SW480 (cell line): Measurements from ENCODE around the gene PLCB4.
"Not testable (repeated sequence)": the region's sequence is repeated elsewhere in the genome, so short reads cannot be mapped to it uniquely, and the experiment has no call there.

ENCODE experiments used
- DNase-seq: peaks from one replicate; pipeline ENCODE4 v3.0.0-alpha.2; 2016; ENCODE audit warnings: low spot score

The PLCB4 gene

DNA sequence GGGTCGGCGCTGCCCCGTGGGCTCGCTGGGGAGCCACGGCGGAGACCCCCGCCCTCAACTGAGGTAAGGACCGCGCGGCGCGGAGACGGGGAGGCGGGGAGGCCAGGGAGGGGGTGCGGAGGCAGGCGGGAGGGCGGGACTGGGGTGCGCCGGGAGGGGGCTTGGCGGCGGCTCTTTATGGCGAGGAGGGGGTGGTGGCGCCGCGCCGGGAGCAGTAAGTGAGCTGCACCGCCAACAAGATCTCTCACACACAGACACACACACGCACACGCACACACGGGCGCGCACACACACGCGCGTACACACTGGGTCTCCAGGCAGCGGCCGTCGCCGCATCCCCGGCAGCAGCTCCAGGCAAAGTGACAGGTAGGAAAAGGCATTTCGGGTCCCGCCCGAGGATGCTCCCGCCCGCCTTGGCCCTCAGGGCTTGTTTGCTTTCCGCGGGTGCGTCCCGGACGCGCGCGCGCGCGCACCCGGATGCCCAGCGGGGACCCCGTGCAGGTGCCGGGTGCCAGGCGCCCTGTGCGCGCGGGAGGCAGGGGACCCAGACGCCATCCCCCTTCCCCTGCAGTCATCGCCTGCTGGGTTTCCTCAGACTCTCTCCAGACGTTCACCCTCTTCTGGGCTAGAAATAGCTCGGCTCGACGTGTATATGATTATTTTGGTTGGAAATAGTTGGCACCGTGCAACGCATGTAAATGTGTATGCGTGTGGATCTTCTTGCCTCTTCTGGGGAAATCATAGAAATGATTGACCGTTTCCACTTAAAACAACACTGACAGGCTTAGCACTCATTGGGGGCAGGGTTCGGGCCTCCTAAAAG, at the start of gene PLCB4:
Gene PLCB4 (plus strand): TSS at position 247 of the 823 bp plus-strand sequence. CDS start 238,728 bp downstream, outside the sequence.
- DNase-seq: peak; percentile 79

DNA sequence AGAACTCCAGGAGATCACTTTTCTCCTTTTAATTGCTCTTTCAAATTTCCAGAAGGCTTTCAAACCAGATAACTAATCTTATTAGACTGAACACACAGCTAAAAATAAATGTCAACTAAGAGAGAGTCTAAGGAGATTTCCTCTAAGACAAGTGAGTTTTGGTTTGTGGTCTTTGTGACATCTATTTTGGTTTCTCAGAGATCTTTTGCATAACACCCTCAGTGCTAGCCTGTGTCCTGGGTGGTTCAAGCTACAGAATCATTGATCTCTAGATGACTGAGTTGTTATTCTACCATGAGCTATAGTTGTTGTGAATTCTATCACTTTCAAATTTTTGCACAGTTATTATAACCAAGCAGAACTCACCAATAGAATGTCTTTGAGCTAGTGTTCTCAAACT, 49.1 kb upstream of the PLCB4 start:
- DNase-seq: no peak

DNA sequence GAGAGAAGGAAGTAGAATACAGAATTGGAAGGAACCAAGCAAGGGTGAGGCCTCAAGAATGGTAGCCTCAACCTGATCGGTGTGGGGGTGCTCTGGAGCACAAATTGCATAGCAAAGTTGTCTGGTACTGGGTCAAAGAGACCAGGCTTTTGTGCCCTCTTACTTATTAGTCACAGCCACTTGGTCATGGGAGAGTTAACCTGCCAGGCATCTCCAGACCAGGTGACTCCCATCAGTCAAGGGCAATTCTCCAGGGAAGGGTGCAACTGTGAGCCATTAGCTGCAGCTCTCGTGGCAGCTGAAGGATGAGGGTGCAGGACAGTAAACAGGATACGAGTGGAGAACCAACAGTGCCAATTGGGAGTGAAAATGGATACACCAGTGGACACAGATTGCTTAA, 47.7 kb upstream of the PLCB4 start:
- DNase-seq: no peak

DNA sequence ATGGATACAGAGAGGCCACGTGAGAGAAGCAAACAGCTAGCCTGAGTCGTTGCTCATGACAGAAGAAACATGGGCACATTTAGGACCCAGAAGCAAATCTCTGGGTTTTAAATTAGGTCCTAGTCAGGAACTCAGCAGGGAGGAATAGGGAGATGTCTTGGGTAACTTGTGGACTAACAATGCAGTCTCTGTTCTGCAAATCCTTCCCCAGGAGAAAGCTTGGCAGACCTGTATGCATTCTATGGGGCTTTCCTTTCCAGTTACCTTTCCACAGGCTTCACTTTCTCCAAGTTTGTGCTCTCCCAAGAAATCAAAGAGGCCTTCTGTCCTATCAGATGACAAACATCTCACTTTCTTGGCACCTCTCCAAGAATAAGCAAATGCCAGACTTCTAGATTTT, 47.2 kb upstream of the PLCB4 start:
- DNase-seq: no peak

DNA sequence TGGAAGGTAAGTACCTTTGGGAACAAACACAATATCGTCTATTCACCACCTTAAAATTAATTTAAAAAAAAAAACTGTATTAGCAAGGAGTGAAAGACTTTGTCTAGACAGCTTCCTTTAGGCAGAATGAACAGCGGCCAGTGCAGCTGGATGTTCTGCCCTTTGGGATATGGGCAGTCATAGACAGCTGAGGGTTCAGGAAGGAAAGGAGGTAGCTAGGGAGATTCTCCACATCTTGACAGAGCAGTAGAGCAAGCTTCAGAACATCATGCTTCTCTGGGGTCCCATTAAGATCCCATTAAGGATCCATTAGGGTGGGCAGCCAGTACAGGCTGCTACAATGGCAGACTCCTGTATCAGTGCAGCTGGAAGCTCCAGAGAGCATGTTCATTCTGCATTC, 46.5 kb upstream of the PLCB4 start:
- no peak for DNase-seq

DNA sequence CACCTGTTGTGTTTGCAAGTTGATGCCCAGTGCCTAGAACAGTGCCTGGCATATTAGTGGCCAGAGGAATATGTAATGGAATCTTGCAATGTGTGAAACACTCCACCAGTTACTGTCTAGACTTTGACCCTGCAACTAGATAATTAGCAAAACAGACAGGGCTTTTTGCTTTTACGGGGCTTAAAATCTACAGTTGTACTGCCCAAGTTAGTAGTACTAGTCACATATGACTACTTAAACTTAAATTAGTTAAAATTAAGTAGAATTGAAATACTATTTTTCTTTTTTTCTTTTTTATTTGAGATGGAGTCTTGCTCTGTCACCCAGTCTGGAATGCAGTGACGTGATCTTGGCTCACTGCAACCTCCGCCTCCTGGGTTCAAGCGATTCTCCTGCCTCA, 44.3 kb upstream of the PLCB4 start:
- no peak for DNase-seq

DNA sequence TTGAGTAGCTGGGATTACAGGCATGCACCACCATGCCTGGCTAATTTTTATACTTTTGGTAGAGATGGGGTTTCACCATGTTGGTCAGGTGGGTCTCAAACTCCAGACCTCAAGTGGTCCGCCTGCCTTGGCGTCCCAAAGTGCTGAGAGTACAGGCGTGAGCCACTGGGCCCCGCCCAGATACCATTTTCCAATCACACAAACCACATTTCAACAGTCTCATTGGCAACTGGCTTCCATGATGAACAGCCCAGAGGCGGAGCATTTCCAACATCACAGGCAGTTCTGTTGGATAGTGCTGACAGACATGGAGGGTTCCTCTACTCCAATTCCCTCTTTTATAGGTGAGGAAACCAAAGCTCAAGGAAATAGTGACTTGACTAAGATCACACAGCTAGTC, 43.9 kb upstream of the PLCB4 start:
- DNase-seq: no peak

DNA sequence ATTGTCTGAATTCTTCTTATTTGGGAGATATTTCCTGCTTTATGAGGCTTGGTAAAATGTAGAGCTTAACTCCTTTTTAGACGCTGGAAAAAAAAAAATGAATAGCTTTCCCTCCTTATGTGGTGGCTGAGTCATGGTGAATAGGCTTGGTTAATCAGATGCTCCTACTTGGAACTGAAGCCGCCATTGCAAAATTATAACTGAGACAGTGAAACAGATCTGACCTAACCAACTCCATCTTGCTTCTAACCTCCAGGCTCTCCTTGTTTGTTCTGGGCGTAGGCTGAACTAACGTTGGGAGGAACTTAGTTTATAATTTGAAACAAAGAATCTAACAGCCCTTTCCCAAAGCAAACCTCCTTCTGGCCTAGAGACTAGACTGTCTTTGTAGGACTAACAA, 43.2 kb upstream of the PLCB4 start:
- no peak for DNase-seq

DNA sequence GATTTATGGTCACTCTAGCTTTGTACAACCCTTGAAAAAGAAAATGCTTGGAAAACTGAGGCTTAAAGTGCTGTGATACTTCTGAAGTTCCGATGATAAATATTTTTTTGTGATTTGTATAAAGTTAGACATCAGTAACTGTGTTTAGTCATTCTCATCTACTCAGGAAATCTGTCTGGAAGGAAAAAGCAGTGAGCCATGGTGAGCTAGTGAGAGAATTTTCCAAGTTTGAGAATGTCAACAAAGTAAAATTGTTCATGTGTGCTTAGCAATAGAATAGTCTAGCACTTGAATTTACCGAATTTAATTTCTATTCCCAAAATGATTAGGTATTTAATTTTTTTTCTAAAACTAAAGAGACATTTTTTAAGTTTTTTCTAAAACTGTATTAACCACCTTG, 41.3 kb upstream of the PLCB4 start:
- no peak for DNase-seq

DNA sequence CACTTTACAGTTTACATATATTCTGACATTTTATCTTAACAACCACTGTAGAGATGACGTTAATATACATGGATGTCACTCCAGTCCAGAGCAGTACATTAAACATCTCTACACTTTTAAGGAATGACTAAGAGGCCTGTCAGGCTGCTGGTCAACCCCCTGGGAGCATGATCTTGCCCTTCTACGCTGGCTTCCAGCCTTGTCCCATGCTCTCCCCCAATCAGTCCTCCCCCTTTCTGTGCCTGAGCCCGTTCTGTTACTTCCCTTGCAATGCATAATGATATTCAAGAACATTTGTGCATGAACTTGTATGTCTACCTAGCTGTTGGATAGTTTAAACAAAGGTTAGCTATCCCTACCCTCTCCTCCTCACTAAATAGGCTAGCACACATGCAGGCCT, 40.5 kb upstream of the PLCB4 start:
- DNase-seq: no peak

DNA sequence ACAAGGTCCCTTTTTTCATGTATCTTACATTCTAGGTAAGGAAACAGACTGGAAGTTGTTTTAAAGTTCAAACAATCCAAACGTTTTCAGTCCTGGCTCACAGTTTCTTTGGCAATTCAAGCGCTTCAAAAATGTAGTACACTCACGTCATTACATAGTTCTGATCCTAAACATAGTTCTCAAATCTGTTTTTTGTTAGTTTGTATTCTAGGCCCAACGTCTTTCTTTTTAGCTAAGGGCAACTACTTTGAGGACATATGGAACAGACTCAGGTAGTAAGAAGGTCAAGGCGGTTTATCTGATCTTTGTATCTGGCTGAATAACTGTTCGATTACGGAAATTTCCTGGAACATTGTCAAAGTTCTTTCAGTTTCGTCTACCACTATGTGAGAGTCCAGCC, 36.9 kb upstream of the PLCB4 start:
- DNase-seq: no peak

DNA sequence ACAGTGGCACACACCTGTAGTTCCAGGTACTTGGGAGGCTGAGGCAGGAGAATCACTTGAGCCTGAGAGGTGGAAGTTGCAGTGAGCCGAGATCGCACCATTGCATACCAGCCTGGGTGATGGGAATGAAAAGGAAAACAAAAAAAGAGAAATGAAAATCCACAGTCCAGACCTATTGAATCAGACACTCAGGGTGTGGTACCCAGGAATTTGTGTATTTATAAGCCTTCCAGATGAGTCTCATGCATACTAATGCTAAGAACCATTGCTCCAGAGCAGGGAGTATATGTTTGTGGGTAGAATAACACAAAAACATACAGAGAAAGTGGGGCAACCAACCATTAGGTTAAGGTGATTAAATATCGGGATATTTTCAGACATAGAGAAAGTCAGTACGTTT, 36.1 kb upstream of the PLCB4 start:
- no peak for DNase-seq

DNA sequence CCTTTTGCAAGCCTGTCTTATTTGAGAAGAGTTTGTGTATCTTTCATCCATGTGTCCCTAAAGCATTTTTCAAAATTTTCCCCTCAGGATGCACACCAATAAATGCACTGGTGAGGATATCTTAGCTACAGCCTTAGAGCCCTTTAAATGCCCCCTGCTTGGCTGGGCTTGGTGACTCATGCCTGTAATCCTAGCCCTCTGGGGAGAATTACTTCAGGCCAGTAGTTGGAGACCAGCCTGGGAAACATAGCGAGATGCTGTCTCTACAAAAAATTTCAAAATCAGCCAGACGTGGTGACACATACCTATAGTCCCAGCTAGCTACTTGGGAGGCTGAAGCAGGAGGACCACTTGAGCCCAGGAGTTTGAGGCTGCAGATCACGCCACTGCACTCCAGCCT, 33.8 kb upstream of the PLCB4 start:
- DNase-seq: no peak

DNA sequence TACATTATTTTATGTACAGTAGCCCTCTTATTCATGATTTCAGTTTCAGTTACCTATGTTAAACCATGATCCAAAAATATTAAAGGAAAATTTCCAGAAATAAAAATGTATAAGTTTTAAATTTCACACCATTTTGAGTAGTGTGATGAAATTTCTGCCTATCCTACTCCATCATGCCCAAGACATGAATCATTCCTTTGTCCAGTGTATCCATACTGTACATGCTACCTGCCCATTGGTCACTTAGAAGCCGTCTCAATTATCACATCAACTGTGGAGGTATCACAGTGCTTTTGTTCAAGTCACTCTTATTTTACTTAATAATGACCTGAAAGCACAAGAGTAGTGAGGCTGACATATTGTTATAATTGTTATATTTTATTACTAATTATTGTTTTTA, 32.3 kb upstream of the PLCB4 start:
- no peak for DNase-seq

DNA sequence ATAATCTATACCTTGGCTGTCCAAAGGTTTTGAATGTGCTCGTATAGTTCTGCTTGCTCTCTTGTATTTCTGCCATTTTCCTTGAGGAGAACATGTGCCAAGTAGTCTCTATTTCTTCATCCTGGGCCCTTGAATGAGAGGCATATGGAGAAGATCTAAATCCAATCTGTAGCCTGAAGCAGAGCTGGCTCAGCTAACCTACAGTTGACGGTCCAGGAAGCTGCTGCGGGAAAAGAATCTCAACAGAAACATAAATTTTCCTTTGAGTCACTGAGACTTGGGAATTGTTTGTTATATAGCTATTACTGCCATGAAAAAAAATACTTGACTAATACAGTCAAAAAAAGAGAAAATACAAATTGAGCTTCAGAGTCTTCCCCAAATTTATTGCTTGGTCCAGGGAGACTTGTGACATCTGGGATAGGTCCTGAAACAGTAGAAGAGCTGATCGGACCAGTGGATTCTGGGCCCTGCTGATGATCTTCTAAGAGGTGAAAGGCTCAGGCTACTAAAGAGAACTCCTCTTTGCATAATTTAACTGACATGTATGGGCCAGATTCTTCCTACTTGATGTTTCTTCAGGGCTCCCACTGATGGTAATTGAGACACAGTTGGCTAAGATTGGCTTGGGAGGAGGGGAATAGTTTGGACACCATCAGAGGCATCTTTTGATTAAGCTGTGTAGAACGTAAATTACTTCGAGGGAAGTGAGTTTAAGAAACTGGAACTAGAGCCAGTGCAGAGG, 29.9 kb upstream of the PLCB4 start:
- DNase-seq: no peak

DNA sequence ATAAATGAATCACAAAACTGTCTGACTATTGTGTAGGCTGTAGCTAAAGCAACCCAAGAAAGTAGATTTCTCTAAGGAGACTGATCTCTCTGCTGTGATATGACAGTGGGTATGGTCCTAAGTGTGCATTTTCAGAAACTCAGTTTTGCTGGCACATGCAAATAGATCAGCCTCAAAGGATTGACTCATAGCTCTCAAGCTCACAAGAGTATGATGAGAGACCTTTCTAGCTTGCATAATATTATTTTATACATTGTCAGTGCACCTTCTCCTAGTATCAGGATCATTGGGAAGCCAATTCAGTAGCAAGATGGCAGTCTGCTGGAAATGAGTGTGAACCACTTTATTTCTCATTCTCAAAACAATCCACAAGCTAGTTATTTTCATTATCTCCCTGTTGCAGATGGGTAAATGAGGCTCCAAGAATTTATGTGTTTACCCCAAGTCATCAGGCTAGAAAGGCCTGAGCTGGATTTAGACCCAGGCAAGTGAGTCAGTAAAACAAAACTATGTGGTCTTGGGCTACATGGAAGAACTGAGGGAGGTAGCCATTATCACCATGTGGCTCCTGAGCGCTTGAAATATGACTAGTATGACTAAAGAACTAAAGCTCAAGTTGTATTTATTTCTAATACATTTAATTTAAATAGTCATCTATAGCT, 27.9 kb upstream of the PLCB4 start:
- DNase-seq: no peak

DNA sequence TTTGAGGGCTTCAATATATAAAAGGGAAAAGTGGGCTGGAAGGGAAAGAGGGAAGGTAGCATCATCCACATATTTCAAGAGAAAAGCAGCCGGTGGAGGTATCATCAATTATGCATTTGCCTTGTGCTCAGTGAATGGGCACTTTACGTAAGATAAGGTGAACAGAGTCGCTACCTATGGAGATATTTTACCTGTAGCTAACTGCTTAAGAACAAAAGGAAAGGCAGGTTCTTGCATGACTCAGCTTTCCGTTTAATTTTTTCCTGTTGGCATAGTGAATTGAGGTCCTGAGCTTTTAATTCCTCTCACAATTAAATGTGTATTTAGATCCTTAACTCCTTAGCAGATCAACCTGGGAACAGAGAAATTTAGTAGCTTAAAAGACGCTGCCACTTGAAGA, 25.5 kb upstream of the PLCB4 start:
- no peak for DNase-seq

DNA sequence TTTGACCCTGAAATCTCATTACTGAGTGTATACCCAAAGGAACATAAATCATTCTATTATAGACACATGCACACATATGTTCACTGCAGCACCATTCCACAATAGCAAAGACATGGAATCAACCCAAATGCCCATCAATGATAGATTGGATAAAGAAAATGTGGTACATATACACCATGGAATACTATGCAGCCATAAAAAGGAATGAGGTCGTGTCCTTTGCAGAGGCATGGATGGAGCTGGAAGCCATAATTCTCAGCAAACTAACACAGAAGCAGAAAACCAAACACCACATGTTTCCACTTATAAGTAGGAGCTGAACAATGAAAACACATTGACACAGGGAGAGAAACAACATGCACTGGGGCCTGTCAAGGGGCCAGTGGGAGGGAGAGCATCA, 21.0 kb upstream of the PLCB4 start:
- not testable (repeated sequence) for DNase-seq

DNA sequence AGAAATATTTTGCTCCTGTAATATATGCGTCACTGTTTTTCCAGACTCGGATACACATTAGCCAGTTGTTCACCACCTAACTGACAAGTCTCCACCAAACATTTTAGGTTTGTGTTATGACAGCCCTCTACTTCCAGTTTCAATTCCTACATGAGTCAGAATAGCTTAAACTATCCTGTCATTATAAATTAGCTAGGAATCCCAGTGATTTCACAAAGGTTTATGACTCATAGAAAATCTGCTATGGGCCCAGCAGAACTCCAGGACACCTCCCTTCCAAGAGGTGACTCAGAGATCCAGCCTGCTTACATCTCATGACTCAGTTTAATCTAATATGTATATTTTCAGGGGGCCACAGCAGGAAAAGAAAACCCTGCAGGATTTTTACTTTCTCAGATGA, 17.4 kb upstream of the PLCB4 start:
- DNase-seq: peak; percentile 89

DNA sequence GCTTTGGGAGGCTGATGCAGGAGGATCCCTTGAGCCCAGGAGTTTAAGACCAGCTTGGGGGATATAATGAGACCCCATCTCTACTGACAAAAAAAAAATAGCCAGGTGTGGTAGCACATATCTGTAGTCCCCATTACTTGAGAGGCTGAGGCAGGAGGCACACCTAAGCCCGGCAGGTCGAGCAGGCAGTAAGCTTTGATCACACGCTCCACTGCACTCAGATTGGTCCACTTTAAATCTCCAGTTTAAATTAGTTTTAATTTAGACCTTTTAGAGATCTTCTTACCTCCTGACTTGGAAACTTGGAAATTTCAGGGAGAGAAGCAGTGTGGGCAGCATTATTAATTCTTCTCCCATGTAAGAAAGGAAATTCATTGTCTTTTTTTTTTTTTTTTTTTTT, 16.8 kb upstream of the PLCB4 start:
- no peak for DNase-seq

DNA sequence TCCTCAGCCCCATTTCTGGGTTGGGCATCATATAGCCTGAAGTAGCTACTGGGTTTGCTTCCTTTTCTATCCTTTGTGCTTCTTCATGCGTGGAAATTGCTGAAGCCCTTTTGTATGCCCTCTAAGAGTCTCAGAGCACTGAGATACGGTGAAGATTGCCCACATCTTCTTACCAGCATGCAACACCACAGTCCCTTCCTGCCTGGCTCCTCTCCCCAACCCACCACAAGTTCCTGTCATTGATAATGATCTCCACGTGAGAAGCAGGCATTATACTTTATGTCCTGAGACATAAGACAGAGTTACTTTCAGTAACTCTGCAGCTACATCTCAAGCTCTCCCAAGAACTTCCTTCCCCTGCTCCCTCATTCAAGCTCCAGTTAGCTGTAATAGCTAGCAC, 15.8 kb upstream of the PLCB4 start:
- no peak for DNase-seq

DNA sequence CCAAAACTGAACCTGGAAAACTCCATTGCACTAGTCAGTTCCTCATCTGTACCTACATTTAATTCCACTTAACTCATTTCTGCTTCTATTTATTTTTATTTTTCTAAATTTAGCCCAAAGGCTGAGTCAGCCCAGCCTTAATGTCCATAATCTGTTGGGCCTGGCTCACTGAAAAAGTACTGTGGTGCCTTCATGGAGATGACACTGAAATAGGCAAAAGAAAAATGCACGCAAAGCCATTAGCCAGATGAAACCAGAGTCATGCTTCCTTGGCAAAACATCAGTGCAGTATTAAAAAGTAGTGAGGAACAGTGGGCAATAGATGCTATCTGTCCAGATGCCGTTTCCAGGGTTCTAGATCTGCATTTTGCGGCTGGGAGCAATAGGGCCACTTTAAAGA, 14.7 kb upstream of the PLCB4 start:
- no peak for DNase-seq

DNA sequence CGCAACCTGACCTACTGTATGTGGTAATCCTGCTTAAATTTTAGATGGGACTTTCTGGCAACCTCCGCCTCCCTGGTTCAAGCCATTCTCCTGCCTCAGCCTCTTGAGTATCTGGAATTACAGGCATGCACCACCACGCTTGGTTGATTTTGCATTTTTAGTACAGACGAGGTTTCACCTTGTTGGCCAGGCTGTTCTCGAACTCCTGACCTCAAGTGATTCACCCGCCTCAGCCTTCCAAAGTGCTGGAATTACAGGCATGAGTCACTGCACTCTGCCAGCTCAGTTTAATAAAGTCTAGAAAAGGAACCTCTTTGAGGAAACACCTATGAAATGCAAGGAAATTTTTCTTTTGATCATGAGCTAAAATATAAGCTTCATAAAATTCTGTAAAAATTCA, 9.0 kb upstream of the PLCB4 start:
- DNase-seq: no peak
